ENCODE measurements around the gene ATP8A2. TPM values are rescaled to one million over a fixed set of nuclear protein-coding genes. Genes with fewer than 3 reads are reported as not detected.
"Not testable (repeated sequence)": the region's sequence is repeated elsewhere in the genome, so short reads cannot be mapped to it uniquely, and the experiment has no call there.

Gene ATP8A2
- total RNA-seq, 1 donor from 2014 or later: 2.1 TPM

- peaks cover 0 to 19% (median 6%) of the 10 kb centered on the region in 3 donors for H3K27me3 ChIP-seq (ENCODE audit: control insufficient read depth in 3 of 3, insufficient read depth in 3 of 3, low read length in 3 of 3)
- no peaks in the 10 kb centered on the region for H3K36me3 ChIP-seq (ENCODE audit: control insufficient read depth in 3 of 3, insufficient read depth in 3 of 3, low read length in 3 of 3)
- H3K9ac ChIP-seq (ENCODE audit: low read depth in 1 of 3, low read length in 3 of 3): no peak overlapping the region
- H3K4me1 ChIP-seq (ENCODE audit: control insufficient read depth in 3 of 3, insufficient read depth in 3 of 3, low read length in 3 of 3): no peaks in the 10 kb centered on the region
- no peaks in the 10 kb centered on the region for H3K9me3 ChIP-seq (ENCODE audit: control insufficient read depth in 3 of 3, low read length in 3 of 3)
- H3K27ac ChIP-seq (ENCODE audit: low read depth, low read length): no peak overlapping the region
- no peak overlapping the region for H3K4me3 ChIP-seq (ENCODE audit: low read length in 3 of 3)
Observed at GRCh38 chr13:25489238-25489637, 117.5 kb downstream of the ATP8A2 start.

- H3K9me3 ChIP-seq (ENCODE audit: control insufficient read depth in 3 of 3, low read length in 3 of 3): no peaks in the 10 kb centered on the region
- H3K9ac ChIP-seq (ENCODE audit: low read depth in 1 of 3, low read length in 3 of 3): no peak overlapping the region
- H3K4me1 ChIP-seq (ENCODE audit: control insufficient read depth in 3 of 3, insufficient read depth in 3 of 3, low read length in 3 of 3): no peaks in the 10 kb centered on the region
- H3K4me3 ChIP-seq (ENCODE audit: low read length in 3 of 3): no peak overlapping the region
- no peaks in the 10 kb centered on the region for H3K36me3 ChIP-seq (ENCODE audit: control insufficient read depth in 3 of 3, insufficient read depth in 3 of 3, low read length in 3 of 3)
- H3K27me3 ChIP-seq (ENCODE audit: control insufficient read depth in 3 of 3, insufficient read depth in 3 of 3, low read length in 3 of 3): peaks cover 4 to 19% (median 6%) of the 10 kb centered on the region in 3 donors
- H3K27ac ChIP-seq (ENCODE audit: low read depth, low read length): no peak overlapping the region
Observed at GRCh38 chr13:25490236-25490635, 118.5 kb downstream of the ATP8A2 start.

GRCh38 chr13:25493931-25494640, 122.3 kb downstream of the ATP8A2 start:
- Histone ChIP-seq H3K9me3 (ENCODE audit: control insufficient read depth in 3 of 3, low read length in 3 of 3) (no peaks in the 10 kb centered on the region), H3K9ac (ENCODE audit: low read depth in 1 of 3, low read length in 3 of 3) (no peak overlapping the region), H3K27me3 (ENCODE audit: control insufficient read depth in 3 of 3, insufficient read depth in 3 of 3, low read length in 3 of 3) (peaks cover 4 to 11% (median 6%) of the 10 kb centered on the region in 3 donors), H3K36me3 (ENCODE audit: control insufficient read depth in 3 of 3, insufficient read depth in 3 of 3, low read length in 3 of 3) (no peaks in the 10 kb centered on the region), H3K4me3 (ENCODE audit: low read length in 3 of 3) (no peak overlapping the region), H3K27ac (ENCODE audit: low read depth, low read length) (no peak overlapping the region), H3K4me1 (ENCODE audit: control insufficient read depth in 3 of 3, insufficient read depth in 3 of 3, low read length in 3 of 3) (no peaks in the 10 kb centered on the region)

- H3K27me3 ChIP-seq (ENCODE audit: control insufficient read depth in 3 of 3, insufficient read depth in 3 of 3, low read length in 3 of 3): peaks cover 4 to 12% (median 6%) of the 10 kb centered on the region in 3 donors
- H3K4me1 ChIP-seq (ENCODE audit: control insufficient read depth in 3 of 3, insufficient read depth in 3 of 3, low read length in 3 of 3): no peaks in the 10 kb centered on the region
- no peak overlapping the region for H3K4me3 ChIP-seq (ENCODE audit: low read length in 3 of 3)
- no peak overlapping the region for H3K27ac ChIP-seq (ENCODE audit: low read depth, low read length)
- no peaks in the 10 kb centered on the region for H3K9me3 ChIP-seq (ENCODE audit: control insufficient read depth in 3 of 3, low read length in 3 of 3)
- no peak overlapping the region for H3K9ac ChIP-seq (ENCODE audit: low read depth in 1 of 3, low read length in 3 of 3)
- no peaks in the 10 kb centered on the region for H3K36me3 ChIP-seq (ENCODE audit: control insufficient read depth in 3 of 3, insufficient read depth in 3 of 3, low read length in 3 of 3)
Observed at GRCh38 chr13:25494698-25495411, 123.1 kb downstream of the ATP8A2 start.

GRCh38 chr13:25501231-25501630, 129.5 kb downstream of the ATP8A2 start:
- H3K27me3 ChIP-seq (ENCODE audit: control insufficient read depth in 3 of 3, insufficient read depth in 3 of 3, low read length in 3 of 3): peaks cover 0 to 4% (median 0%) of the 10 kb centered on the region in 3 donors
- H3K4me3 ChIP-seq (ENCODE audit: low read length in 3 of 3): no peak overlapping the region
- no peak overlapping the region for H3K9ac ChIP-seq (ENCODE audit: low read depth in 1 of 3, low read length in 3 of 3)
- no peaks in the 10 kb centered on the region for H3K4me1 ChIP-seq (ENCODE audit: control insufficient read depth in 3 of 3, insufficient read depth in 3 of 3, low read length in 3 of 3)
- H3K36me3 ChIP-seq (ENCODE audit: control insufficient read depth in 3 of 3, insufficient read depth in 3 of 3, low read length in 3 of 3): no peaks in the 10 kb centered on the region
- H3K9me3 ChIP-seq (ENCODE audit: control insufficient read depth in 3 of 3, low read length in 3 of 3): no peaks in the 10 kb centered on the region
- H3K27ac ChIP-seq (ENCODE audit: low read depth, low read length): no peak overlapping the region

- Histone ChIP-seq H3K9ac (ENCODE audit: low read depth in 1 of 3, low read length in 3 of 3) (no peak overlapping the region), H3K4me3 (ENCODE audit: low read length in 3 of 3) (no peak overlapping the region), H3K27me3 (ENCODE audit: control insufficient read depth in 3 of 3, insufficient read depth in 3 of 3, low read length in 3 of 3) (peaks cover 0 to 4% (median 0%) of the 10 kb centered on the region in 3 donors), H3K36me3 (ENCODE audit: control insufficient read depth in 3 of 3, insufficient read depth in 3 of 3, low read length in 3 of 3) (no peaks in the 10 kb centered on the region), H3K27ac (ENCODE audit: low read depth, low read length) (no peak overlapping the region), H3K9me3 (ENCODE audit: control insufficient read depth in 3 of 3, low read length in 3 of 3) (no peaks in the 10 kb centered on the region), H3K4me1 (ENCODE audit: control insufficient read depth in 3 of 3, insufficient read depth in 3 of 3, low read length in 3 of 3) (no peaks in the 10 kb centered on the region)
Observed at GRCh38 chr13:25502031-25502430, 130.3 kb downstream of the ATP8A2 start.

- no peaks in the 10 kb centered on the region for H3K36me3 ChIP-seq (ENCODE audit: control insufficient read depth in 3 of 3, insufficient read depth in 3 of 3, low read length in 3 of 3)
- no peak overlapping the region for H3K9ac ChIP-seq (ENCODE audit: low read depth in 1 of 3, low read length in 3 of 3)
- no peaks in the 10 kb centered on the region for H3K9me3 ChIP-seq (ENCODE audit: control insufficient read depth in 3 of 3, low read length in 3 of 3)
- H3K27me3 ChIP-seq (ENCODE audit: control insufficient read depth in 3 of 3, insufficient read depth in 3 of 3, low read length in 3 of 3): peaks cover 0 to 4% (median 0%) of the 10 kb centered on the region in 3 donors
- H3K4me1 ChIP-seq (ENCODE audit: control insufficient read depth in 3 of 3, insufficient read depth in 3 of 3, low read length in 3 of 3): no peaks in the 10 kb centered on the region
- no peak overlapping the region for H3K27ac ChIP-seq (ENCODE audit: low read depth, low read length)
- no peak overlapping the region for H3K4me3 ChIP-seq (ENCODE audit: low read length in 3 of 3)
Observed at GRCh38 chr13:25502551-25502950, 130.8 kb downstream of the ATP8A2 start.

- Histone ChIP-seq H3K27me3 (ENCODE audit: control insufficient read depth in 3 of 3, insufficient read depth in 3 of 3, low read length in 3 of 3) (peaks cover 0 to 2% (median 0%) of the 10 kb centered on the region in 3 donors), H3K4me1 (ENCODE audit: control insufficient read depth in 3 of 3, insufficient read depth in 3 of 3, low read length in 3 of 3) (no peaks in the 10 kb centered on the region)
Observed at GRCh38 chr13:25503856-25504255, 132.1 kb downstream of the ATP8A2 start.

GRCh38 chr13:25507841-25508240, 136.1 kb downstream of the ATP8A2 start:
- no peaks in the 10 kb centered on the region for H3K9me3 ChIP-seq (ENCODE audit: control insufficient read depth in 3 of 3, low read length in 3 of 3)
- no peaks in the 10 kb centered on the region for H3K27me3 ChIP-seq (ENCODE audit: control insufficient read depth in 3 of 3, insufficient read depth in 3 of 3, low read length in 3 of 3)
- no peak overlapping the region for H3K27ac ChIP-seq (ENCODE audit: low read depth, low read length)
- no peak overlapping the region for H3K4me3 ChIP-seq (ENCODE audit: low read length in 3 of 3)
- no peaks in the 10 kb centered on the region for H3K4me1 ChIP-seq (ENCODE audit: control insufficient read depth in 3 of 3, insufficient read depth in 3 of 3, low read length in 3 of 3)
- H3K36me3 ChIP-seq (ENCODE audit: control insufficient read depth in 3 of 3, insufficient read depth in 3 of 3, low read length in 3 of 3): no peaks in the 10 kb centered on the region
- H3K9ac ChIP-seq (ENCODE audit: low read depth in 1 of 3, low read length in 3 of 3): no peak overlapping the region

More at GRCh38 chr13:25503856-25504255, 132.1 kb downstream of the ATP8A2 start:
- H3K9ac ChIP-seq (ENCODE audit: low read depth in 1 of 3, low read length in 3 of 3): no peak overlapping the region
- no peak overlapping the region for H3K27ac ChIP-seq (ENCODE audit: low read depth, low read length)
- H3K9me3 ChIP-seq (ENCODE audit: control insufficient read depth in 3 of 3, low read length in 3 of 3): no peaks in the 10 kb centered on the region
- no peaks in the 10 kb centered on the region for H3K36me3 ChIP-seq (ENCODE audit: control insufficient read depth in 3 of 3, insufficient read depth in 3 of 3, low read length in 3 of 3)
- H3K4me3 ChIP-seq (ENCODE audit: low read length in 3 of 3): no peak overlapping the region

GRCh38 chr13:25513060-25513459, 141.3 kb downstream of the ATP8A2 start:
- not testable (repeated sequence) for H3K4me1 ChIP-seq (ENCODE audit: control insufficient read depth in 3 of 3, insufficient read depth in 3 of 3, low read length in 3 of 3); H3K36me3 ChIP-seq (ENCODE audit: control insufficient read depth in 3 of 3, insufficient read depth in 3 of 3, low read length in 3 of 3); H3K9me3 ChIP-seq (ENCODE audit: control insufficient read depth in 3 of 3, low read length in 3 of 3); H3K27me3 ChIP-seq (ENCODE audit: control insufficient read depth in 3 of 3, insufficient read depth in 3 of 3, low read length in 3 of 3); H3K27ac ChIP-seq (ENCODE audit: low read depth, low read length); H3K9ac ChIP-seq (ENCODE audit: low read depth in 1 of 3, low read length in 3 of 3); H3K4me3 ChIP-seq (ENCODE audit: low read length in 3 of 3)
